Left lung (tissue), 10 donors: ENCODE measurements around the gene SP100. TPM values are rescaled to one million over a fixed set of nuclear protein-coding genes. Genes with fewer than 3 reads are reported as not detected.
A peak's percentile ranks its signal among the peaks of the same experiment; 100 is the strongest.

Experiments used
- ATAC-seq: fragments of 200-7000 bp; cut with Tn5 transposase; one replicate; pipeline ENCODE4 v1.9.1; 2020; ENCODE audit warnings: moderate library complexity
- DNase-seq, 4 donors: peaks; one replicate each; pipeline ENCODE4 v3.0.0-alpha.2; 2013 to 2020
- H3K27ac ChIP-seq, 2 donors: fragments of 200-600 bp; sonication (generic) in 1 of 2; one replicate each; pipeline versions ENCODE4 v1.5.0 to v1.8.0; 2020 to 2021
- H3K27me3 ChIP-seq, 2 donors: fragments of 200-600 bp; sonication (generic) in 1 of 2; one replicate each; pipeline versions ENCODE4 v1.5.0 to v1.8.0; 2020 to 2021
- H3K36me3 ChIP-seq, 2 donors: fragments of 200-600 bp; sonication (generic) in 1 of 2; one replicate each; pipeline versions ENCODE4 v1.5.0 to v1.8.0; 2020 to 2021
- H3K4me1 ChIP-seq, 2 donors: fragments of 200-600 bp; one replicate each; pipeline ENCODE4 v1.8.0; 2021
- H3K4me3 ChIP-seq, 2 donors: fragments of 200-600 bp; sonication (generic) in 1 of 2; one replicate each; pipeline versions ENCODE4 v1.5.0 to v1.8.0; 2020 to 2021; ENCODE audit warnings: mild to moderate bottlenecking in 1 of 2
- H3K9me3 ChIP-seq, 2 donors: fragments of 200-600 bp; sonication (generic) in 1 of 2; one replicate each; pipeline versions ENCODE4 v1.5.0 to v1.8.0; 2020 to 2021
- CTCF ChIP-seq, 2 donors: fragments of 200-600 bp; sonication (generic) in 1 of 2; IDR thresholded peaks; one replicate each; pipeline versions ENCODE4 v1.5.0 to v1.8.0; 2021; ENCODE audit warnings: antibody characterized with exemption in 2 of 2
- intact Hi-C, 2 donors: fragments of 100-400 bp; cut with DNase I; formaldehyde crosslinking; loops; one replicate each; pipeline versions ENCODE4 v1.11.2 to v1.14.2; 2022
- polyA plus RNA-seq, 6 donors: library from polyadenylated mRNA; unstranded; fragments of 120-200 nt; gene quantifications; one replicate each; pipeline ENCODE4 v1.2.1, GENCODE V29; 2013; ENCODE audit not compliant: insufficient read length in 6 of 6
- total RNA-seq, 2 donors: library from RNA; stranded (reverse); fragmentation: NEBNext Ultra II Directional; extraction: Animal tissue kit (Norgen Biotek cat#: 25700); gene quantifications; one replicate each; pipeline ENCODE4 v1.2.1, GENCODE V29; 2021
- donor health status: DM: no; HTN: yes; CAD: no.
- donor health status: DM: no; HTN: no; CAD: no.

Gene SP100
- total and polyA plus RNA-seq, 8 donors, result 55.1 to 134 (median 68.3) TPM

- no peaks in the 10 kb centered on the region for H3K9me3 ChIP-seq
- intact Hi-C loops, result no loop called here
- DNase-seq, result no peak
- peaks cover 10 to 85% of the 10 kb centered on the region in 2 donors for H3K4me1 ChIP-seq
- H3K27ac ChIP-seq, result peak overlapping the region in 1 of 2 donors; percentile 96
- H3K27me3 ChIP-seq, result no peaks in the 10 kb centered on the region
- no peak for ATAC-seq
- H3K36me3 ChIP-seq, result peaks cover 0 to 10% of the 10 kb centered on the region in 2 donors
- H3K4me3 ChIP-seq, result peak overlapping the region; percentile 45 to 92
- no peak for TF ChIP-seq CTCF (IDR thresholded peaks at IDR 0.05)
Measured at GRCh38 chr2:230417436-230417835, 1.4 kb downstream of the SP100 start.

GRCh38 chr2:230418341-230419016, 2.5 kb downstream of the SP100 start:
- peak overlapping the region in 1 of 2 donors; percentile 92 for H3K4me3 ChIP-seq
- no peaks in the 10 kb centered on the region for H3K27me3 ChIP-seq
- peak; percentile 9 for ATAC-seq
- no peak for TF ChIP-seq CTCF (IDR thresholded peaks at IDR 0.05)
- intact Hi-C loops, result no loop called here
- peak in 1 of 4 donors; percentile 52 for DNase-seq
- no peaks in the 10 kb centered on the region for H3K9me3 ChIP-seq
- peak overlapping the region in 1 of 2 donors; percentile 42 for H3K27ac ChIP-seq
- H3K36me3 ChIP-seq, result peaks cover 0 to 13% of the 10 kb centered on the region in 2 donors
- peaks cover 18 to 85% of the 10 kb centered on the region in 2 donors for H3K4me1 ChIP-seq

GRCh38 chr2:230419181-230419580, 3.2 kb downstream of the SP100 start:
- intact Hi-C loops, result no loop called here
- peak overlapping the region in 1 of 2 donors; percentile 92 for H3K4me3 ChIP-seq
- peaks cover 20 to 85% of the 10 kb centered on the region in 2 donors for H3K4me1 ChIP-seq
- H3K9me3 ChIP-seq, result no peaks in the 10 kb centered on the region
- peaks cover 0 to 13% of the 10 kb centered on the region in 2 donors for H3K36me3 ChIP-seq
- DNase-seq (no peak), ATAC-seq (no peak)
- H3K27me3 ChIP-seq, result no peaks in the 10 kb centered on the region
- TF ChIP-seq CTCF (IDR thresholded peaks at IDR 0.05), result no peak
- peak overlapping the region in 1 of 2 donors; percentile 42 for H3K27ac ChIP-seq

DNA sequence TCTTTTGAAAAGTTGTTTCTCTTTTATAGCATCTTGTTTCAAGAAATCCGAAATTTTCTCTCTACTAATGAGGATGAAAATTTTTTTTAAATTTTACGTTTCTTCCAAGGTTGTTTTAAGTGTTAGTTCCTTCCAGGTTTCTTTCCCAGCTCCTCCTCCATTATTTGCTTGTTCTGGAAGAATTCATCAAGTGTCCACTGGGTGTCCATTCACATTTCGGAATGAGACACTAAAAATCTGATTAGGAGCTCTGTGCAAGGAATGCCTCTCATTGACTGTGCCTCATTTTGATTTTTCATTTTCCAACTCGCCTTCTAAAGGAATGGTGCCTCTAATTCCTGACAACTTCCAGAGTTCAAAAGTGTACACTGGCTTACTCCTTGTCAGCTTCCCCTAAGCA, 6.1 kb downstream of the SP100 start:
- peaks cover 17 to 97% of the 10 kb centered on the region in 2 donors for H3K4me1 ChIP-seq
- TF ChIP-seq CTCF (IDR thresholded peaks at IDR 0.05), result no peak
- intact Hi-C loops, result no loop called here

GRCh38 chr2:230423851-230424458, 8.0 kb downstream of the SP100 start:
- peak overlapping the region; percentile 71 to 83 for H3K27ac ChIP-seq
- DNase-seq, result peak in 1 of 4 donors; percentile 57
- intact Hi-C loops, result no loop called here
- peaks cover 0 to 3% of the 10 kb centered on the region in 2 donors for H3K9me3 ChIP-seq
- peaks cover 0 to 34% of the 10 kb centered on the region in 2 donors for H3K36me3 ChIP-seq
- no peak for TF ChIP-seq CTCF (IDR thresholded peaks at IDR 0.05)
- H3K4me3 ChIP-seq, result no peak overlapping the region
- H3K4me1 ChIP-seq, result peaks cover 17 to 87% of the 10 kb centered on the region in 2 donors
- ATAC-seq, result peak; percentile 97
- no peaks in the 10 kb centered on the region for H3K27me3 ChIP-seq

More for the DNA sequence above, 6.1 kb downstream of the SP100 start:
- no peak overlapping the region for H3K27ac ChIP-seq
- no peaks in the 10 kb centered on the region for H3K9me3 ChIP-seq
- no peak overlapping the region for H3K4me3 ChIP-seq
- H3K36me3 ChIP-seq, result peaks cover 0 to 16% of the 10 kb centered on the region in 2 donors
- ATAC-seq (no peak), DNase-seq (no peak)
- no peaks in the 10 kb centered on the region for H3K27me3 ChIP-seq
